Astrocyte (in vitro differentiated cells and primary cell): ENCODE measurements around the gene MYLK2. TPM values are rescaled to one million over a fixed set of nuclear protein-coding genes. Genes with fewer than 3 reads are reported as not detected.
A peak's percentile ranks its signal among the peaks of the same experiment; 100 is the strongest.

ENCODE experiments used
- DNase-seq: peaks from one replicate; pipeline ENCODE4 v3.0.0-alpha.2; 2010; ENCODE audit warnings: low read depth
- FAIRE-seq: peaks from 2 replicates; lab custom pipeline; 2011; peaks lifted over from hg19 to GRCh38; lab: Jason Lieb, UNC
- H2AFZ ChIP-seq: 2 replicates; pipeline ENCODE4 v1.6.0; 2012; ENCODE audit warnings: low read depth, low read length, inconsistent platforms
- H3K27ac ChIP-seq: 2 replicates; pipeline ENCODE4 v1.5.1; 2011; ENCODE audit warnings: low read depth, low read length, inconsistent platforms
- H3K27me3 ChIP-seq: 2 replicates; pipeline ENCODE4 v1.6.0; 2011; ENCODE audit warnings: low read length, inconsistent platforms; ENCODE audit not compliant: insufficient read depth
- H3K36me3 ChIP-seq: 2 replicates; pipeline ENCODE4 v1.5.1; 2011; ENCODE audit warnings: low read length, inconsistent platforms; ENCODE audit not compliant: insufficient read depth
- H3K4me1 ChIP-seq: 2 replicates; pipeline ENCODE4 v1.5.1; 2011; ENCODE audit warnings: low read length, inconsistent platforms; ENCODE audit not compliant: insufficient read depth
- H3K4me2 ChIP-seq: 2 replicates; pipeline ENCODE4 v1.6.0; 2012; ENCODE audit warnings: low read length, inconsistent platforms
- H3K4me3 ChIP-seq: 2 replicates; pipeline ENCODE4 v1.5.1; 2011; ENCODE audit warnings: low read depth, mild to moderate bottlenecking, low read length, inconsistent platforms; ENCODE audit not compliant: insufficient read depth
- H3K79me2 ChIP-seq: 2 replicates; pipeline ENCODE4 v1.6.0; 2012; ENCODE audit warnings: mild to moderate bottlenecking, low read length, inconsistent platforms; ENCODE audit not compliant: insufficient read depth
- H3K9ac ChIP-seq: 2 replicates; pipeline ENCODE4 v1.6.0; 2012; ENCODE audit warnings: mild to moderate bottlenecking, low read length, inconsistent platforms
- H3K9me3 ChIP-seq: 2 replicates; pipeline ENCODE4 v1.5.1; 2012; ENCODE audit warnings: low read depth, mild to moderate bottlenecking, low read length, inconsistent platforms; ENCODE audit not compliant: insufficient read depth
- H4K20me1 ChIP-seq: 2 replicates; pipeline ENCODE4 v1.6.0; 2012; ENCODE audit warnings: low read length, inconsistent platforms; ENCODE audit not compliant: insufficient read depth
- H3K27ac Mint-ChIP-seq: one replicate; pipeline ENCODE4 v1.8.0; 2021; ENCODE audit warnings: mild to moderate bottlenecking, mixed read lengths; ENCODE audit not compliant: unreplicated experiment
- H3K27me3 Mint-ChIP-seq: one replicate; pipeline ENCODE4 v1.8.0; 2021; ENCODE audit warnings: low read depth, mixed read lengths; ENCODE audit not compliant: unreplicated experiment
- H3K36me3 Mint-ChIP-seq: one replicate; pipeline ENCODE4 v1.8.0; 2021; ENCODE audit warnings: low read depth, mixed read lengths; ENCODE audit not compliant: unreplicated experiment
- H3K4me1 Mint-ChIP-seq: one replicate; pipeline ENCODE4 v1.8.0; 2021; ENCODE audit warnings: low read depth, mixed read lengths; ENCODE audit not compliant: unreplicated experiment
- H3K4me3 Mint-ChIP-seq: one replicate; pipeline ENCODE4 v1.8.0; 2021; ENCODE audit warnings: mild to moderate bottlenecking, moderate library complexity, mixed read lengths; ENCODE audit not compliant: unreplicated experiment
- H3K9me3 Mint-ChIP-seq: one replicate; pipeline ENCODE4 v1.8.0; 2021; ENCODE audit warnings: mild to moderate bottlenecking, mixed read lengths; ENCODE audit not compliant: unreplicated experiment
- EZH2 ChIP-seq: IDR thresholded peaks from 2 replicates; pipeline ENCODE4 v1.6.1; 2012; ENCODE audit warnings: mild to moderate bottlenecking, low read length, inconsistent platforms; ENCODE audit not compliant: insufficient read depth
- total RNA-seq: library from RNA; stranded (reverse); gene quantifications from 2 replicates; pipeline ENCODE4 v1.2.1, GENCODE V29; 2021
- TF ChIP-seq, protein P1 (sequence below): IDR thresholded peaks from 2 replicates; pipeline ENCODE4 v1.5.1; 2011; ENCODE audit warnings: low read depth, mild to moderate bottlenecking, inconsistent platforms, low read length, moderate library complexity; ENCODE audit not compliant: insufficient read depth

Gene MYLK2
- total RNA-seq, 1 donor from 2014 or later = 2.1 TPM

DNA sequence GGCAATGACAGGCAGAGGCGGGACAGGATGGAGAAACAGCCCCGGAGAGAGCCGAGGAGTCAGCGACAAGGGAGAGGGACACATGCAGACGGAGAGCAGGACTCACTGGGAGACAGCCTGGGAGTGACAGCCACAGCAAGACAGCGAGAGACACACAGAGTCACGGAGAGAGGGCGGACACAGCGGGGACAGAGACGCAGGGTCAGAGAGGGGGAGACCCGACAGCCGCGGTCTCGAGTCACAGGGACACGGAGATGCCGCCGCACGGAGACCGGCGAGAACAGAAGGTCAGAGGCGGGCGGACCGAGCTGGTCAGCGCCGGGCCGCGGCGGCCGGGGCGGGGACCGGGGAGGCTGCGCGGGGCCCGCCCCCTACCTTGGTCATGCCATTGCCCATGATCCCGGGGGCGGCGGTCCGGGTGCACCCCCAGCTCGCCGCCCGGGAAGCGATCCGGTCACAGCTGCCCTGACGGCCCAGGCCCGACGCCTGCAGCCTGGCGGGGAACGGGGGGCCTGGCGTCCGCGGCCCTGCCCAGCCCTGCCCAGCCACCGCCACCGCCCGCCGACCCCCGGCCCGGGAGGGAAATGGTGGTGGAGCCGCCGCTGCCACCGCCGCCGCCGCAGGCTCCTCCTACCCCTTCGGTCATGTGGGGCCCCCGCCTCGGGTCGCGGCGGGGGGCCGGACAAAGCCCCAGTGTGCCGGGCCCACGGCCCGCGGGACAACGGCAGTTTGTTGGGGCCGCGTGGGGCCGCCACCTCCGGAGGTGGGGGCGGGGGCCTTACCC lies 51.0 kb downstream of the MYLK2 start, which contains the start of the genes DUSP15 and TTLL9:
TSS of gene DUSP15 (minus strand) at position 586 of the 784 bp plus-strand sequence. CDS start at position 396, 190 bp downstream.
TSS of gene TTLL9 (plus strand) at position 693 of the 784 bp plus-strand sequence. CDS start 493 bp downstream, outside the sequence.
- Mint-ChIP-seq H3K9me3 (peaks cover 2% of the 10 kb centered on the region), H3K4me1 (peaks cover 4% of the 10 kb centered on the region), H3K27ac (peak within 1 kb of the TSS; percentile 89), H3K36me3 (peaks cover 2% of the 10 kb centered on the region), H3K4me3 (peak within 1 kb of the TSS; percentile 91), H3K27me3 (peaks cover 20% of the 10 kb centered on the region)
- FAIRE-seq (no peak), DNase-seq (no peak)
- H3K9ac ChIP-seq = peak within 1 kb of the TSS; percentile 71
- peaks cover 18% of the 10 kb centered on the region for H3K27me3 ChIP-seq
- H2AFZ ChIP-seq = peak within 1 kb of the TSS; percentile 94
- H3K79me2 ChIP-seq = no peaks in the 10 kb centered on the region
- peak within 1 kb of the TSS; percentile 90 for H3K4me2 ChIP-seq
- no peaks in the 10 kb centered on the region for H3K36me3 ChIP-seq
- peak; percentile 91 for TF ChIP-seq EZH2
- TF ChIP-seq, protein P1, sequence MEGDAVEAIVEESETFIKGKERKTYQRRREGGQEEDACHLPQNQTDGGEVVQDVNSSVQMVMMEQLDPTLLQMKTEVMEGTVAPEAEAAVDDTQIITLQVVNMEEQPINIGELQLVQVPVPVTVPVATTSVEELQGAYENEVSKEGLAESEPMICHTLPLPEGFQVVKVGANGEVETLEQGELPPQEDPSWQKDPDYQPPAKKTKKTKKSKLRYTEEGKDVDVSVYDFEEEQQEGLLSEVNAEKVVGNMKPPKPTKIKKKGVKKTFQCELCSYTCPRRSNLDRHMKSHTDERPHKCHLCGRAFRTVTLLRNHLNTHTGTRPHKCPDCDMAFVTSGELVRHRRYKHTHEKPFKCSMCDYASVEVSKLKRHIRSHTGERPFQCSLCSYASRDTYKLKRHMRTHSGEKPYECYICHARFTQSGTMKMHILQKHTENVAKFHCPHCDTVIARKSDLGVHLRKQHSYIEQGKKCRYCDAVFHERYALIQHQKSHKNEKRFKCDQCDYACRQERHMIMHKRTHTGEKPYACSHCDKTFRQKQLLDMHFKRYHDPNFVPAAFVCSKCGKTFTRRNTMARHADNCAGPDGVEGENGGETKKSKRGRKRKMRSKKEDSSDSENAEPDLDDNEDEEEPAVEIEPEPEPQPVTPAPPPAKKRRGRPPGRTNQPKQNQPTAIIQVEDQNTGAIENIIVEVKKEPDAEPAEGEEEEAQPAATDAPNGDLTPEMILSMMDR = no peak
- H3K9me3 ChIP-seq = no peaks in the 10 kb centered on the region
- no peaks in the 10 kb centered on the region for H4K20me1 ChIP-seq
- no peak within 1 kb of the TSS for H3K27ac ChIP-seq
- H3K4me1 ChIP-seq = peaks cover 8% of the 10 kb centered on the region
- peak within 1 kb of the TSS; percentile 58 for H3K4me3 ChIP-seq

DNA sequence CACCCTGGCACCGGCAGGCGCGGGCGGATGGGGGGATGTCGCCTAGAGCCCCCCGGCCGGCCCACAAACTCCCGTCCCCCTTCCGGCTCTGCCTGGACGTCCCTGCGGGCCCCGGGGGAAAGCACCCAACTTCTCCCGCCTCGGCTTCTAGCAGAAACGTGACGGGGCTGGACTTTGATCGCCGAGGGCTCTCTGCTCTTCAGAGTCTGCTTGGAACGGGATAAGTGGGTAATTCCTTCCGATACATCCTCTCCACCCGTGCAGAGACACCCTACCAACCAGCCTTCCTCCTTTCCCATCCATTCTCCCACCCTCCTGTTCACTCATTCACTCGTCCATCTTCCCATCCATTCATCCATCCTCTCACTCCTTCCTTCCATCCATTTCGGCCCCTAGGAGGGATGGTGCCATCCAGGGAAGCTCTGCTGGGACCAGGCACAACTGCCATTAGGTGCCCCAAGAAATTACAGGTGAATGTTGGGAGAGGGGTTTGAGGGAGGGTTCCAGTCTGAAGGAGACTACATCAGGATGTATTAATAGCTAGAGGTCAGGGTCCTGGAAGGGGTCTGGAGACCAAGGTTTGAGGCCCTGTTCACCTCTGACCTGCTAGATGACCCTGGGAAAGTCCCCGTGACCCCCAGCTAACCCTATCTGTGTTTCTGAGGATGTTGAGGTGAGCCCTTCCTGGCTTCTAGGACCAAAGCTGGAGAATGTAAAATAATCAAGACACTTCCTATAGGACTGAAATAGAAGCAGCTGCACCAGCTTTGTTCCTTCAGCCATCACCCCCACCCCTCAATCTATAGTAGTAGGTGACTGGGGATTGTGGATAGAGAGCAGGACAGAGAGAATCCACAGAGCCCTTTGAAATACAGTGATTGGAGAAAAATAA lies 51.8 kb downstream of the MYLK2 start:
- H3K4me2 ChIP-seq = peak overlapping the region; percentile 90
- H3K4me1 Mint-ChIP-seq = peaks cover 4% of the 10 kb centered on the region
- H3K4me3 Mint-ChIP-seq = peak overlapping the region; percentile 82
- FAIRE-seq = no peak
- TF ChIP-seq, protein P1 = no peak
- TF ChIP-seq EZH2 = peak; percentile 64
- peak overlapping the region; percentile 71 for H3K9ac ChIP-seq
- H4K20me1 ChIP-seq = no peaks in the 10 kb centered on the region
- H3K27me3 ChIP-seq = peaks cover 18% of the 10 kb centered on the region
- H3K4me1 ChIP-seq = peaks cover 8% of the 10 kb centered on the region
- H3K9me3 ChIP-seq = no peaks in the 10 kb centered on the region
- no peak overlapping the region for H3K27ac ChIP-seq
- no peaks in the 10 kb centered on the region for H3K36me3 ChIP-seq
- H3K27ac Mint-ChIP-seq = peak overlapping the region; percentile 56
- peaks cover 20% of the 10 kb centered on the region for H3K27me3 Mint-ChIP-seq
- peaks cover 2% of the 10 kb centered on the region for H3K9me3 Mint-ChIP-seq
- peak overlapping the region; percentile 58 for H3K4me3 ChIP-seq
- H3K36me3 Mint-ChIP-seq = peaks cover 2% of the 10 kb centered on the region
- H3K79me2 ChIP-seq = no peaks in the 10 kb centered on the region
- H2AFZ ChIP-seq = peak overlapping the region; percentile 94
- no peak for DNase-seq
